ENCODE measurements around the gene MED19. TPM values are rescaled to one million over a fixed set of nuclear protein-coding genes. Genes with fewer than 3 reads are reported as not detected.
A peak's percentile ranks its signal among the peaks of the same experiment; 100 is the strongest.

The MED19 gene
- total and polyA plus RNA-seq, 2 donors from 2014 or later: 15.2 to 26.1 TPM

DNA sequence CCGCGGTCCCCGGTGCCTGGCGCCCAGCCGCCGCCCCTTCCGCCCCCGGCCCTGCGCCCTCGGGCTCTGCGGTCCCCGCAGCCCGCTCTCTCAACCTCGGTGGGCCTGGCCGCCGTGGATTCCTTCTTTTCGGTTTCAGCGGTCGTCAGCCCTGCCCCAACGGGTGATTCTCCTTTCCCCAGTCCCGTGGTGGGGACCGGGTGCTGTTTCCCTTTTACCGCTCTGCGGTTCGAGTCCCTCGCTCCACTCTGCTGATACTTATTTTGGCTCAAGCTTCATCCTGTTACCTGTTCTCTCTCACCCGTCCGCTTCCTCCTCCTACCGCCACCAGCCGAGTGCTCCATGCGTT is 43.6 kb downstream of the MED19 start:
- Histone ChIP-seq H3K4me3 (ENCODE audit: low read length in 3 of 3) (peak overlapping the region; percentile 83 to 98 (median 86)), H3K4me1 (ENCODE audit: control insufficient read depth in 2 of 3, insufficient read depth in 2 of 3, low read depth in 1 of 3, low read length in 3 of 3) (peaks cover 0 to 18% (median 15%) of the 10 kb centered on the region in 3 donors), H3K27ac (ENCODE audit: low read depth in 2 of 2, low read length in 2 of 2) (peak overlapping the region; percentile 97), H3K27me3 (ENCODE audit: control insufficient read depth, insufficient read depth, low read length) (no peaks in the 10 kb centered on the region), H3K36me3 (ENCODE audit: control insufficient read depth in 2 of 3, insufficient read depth in 3 of 3, low read length in 3 of 3) (peaks cover 3 to 13% (median 6%) of the 10 kb centered on the region in 3 donors), H3K9me3 (ENCODE audit: control insufficient read depth in 2 of 3, insufficient read depth in 1 of 3, low read length in 3 of 3) (no peaks in the 10 kb centered on the region), H3K9ac (ENCODE audit: low read length in 3 of 3) (peak overlapping the region; percentile 42 to 82 (median 64))
- intact Hi-C loops (cut with DNase I): no loop called here
- no peak for FAIRE-seq
- DNase-seq: no peak
- TF ChIP-seq, protein P1, sequence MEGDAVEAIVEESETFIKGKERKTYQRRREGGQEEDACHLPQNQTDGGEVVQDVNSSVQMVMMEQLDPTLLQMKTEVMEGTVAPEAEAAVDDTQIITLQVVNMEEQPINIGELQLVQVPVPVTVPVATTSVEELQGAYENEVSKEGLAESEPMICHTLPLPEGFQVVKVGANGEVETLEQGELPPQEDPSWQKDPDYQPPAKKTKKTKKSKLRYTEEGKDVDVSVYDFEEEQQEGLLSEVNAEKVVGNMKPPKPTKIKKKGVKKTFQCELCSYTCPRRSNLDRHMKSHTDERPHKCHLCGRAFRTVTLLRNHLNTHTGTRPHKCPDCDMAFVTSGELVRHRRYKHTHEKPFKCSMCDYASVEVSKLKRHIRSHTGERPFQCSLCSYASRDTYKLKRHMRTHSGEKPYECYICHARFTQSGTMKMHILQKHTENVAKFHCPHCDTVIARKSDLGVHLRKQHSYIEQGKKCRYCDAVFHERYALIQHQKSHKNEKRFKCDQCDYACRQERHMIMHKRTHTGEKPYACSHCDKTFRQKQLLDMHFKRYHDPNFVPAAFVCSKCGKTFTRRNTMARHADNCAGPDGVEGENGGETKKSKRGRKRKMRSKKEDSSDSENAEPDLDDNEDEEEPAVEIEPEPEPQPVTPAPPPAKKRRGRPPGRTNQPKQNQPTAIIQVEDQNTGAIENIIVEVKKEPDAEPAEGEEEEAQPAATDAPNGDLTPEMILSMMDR (IDR thresholded peaks at IDR 0.05; ENCODE audit: borderline replicate concordance, extremely low read depth, insufficient read depth): no peak

DNA sequence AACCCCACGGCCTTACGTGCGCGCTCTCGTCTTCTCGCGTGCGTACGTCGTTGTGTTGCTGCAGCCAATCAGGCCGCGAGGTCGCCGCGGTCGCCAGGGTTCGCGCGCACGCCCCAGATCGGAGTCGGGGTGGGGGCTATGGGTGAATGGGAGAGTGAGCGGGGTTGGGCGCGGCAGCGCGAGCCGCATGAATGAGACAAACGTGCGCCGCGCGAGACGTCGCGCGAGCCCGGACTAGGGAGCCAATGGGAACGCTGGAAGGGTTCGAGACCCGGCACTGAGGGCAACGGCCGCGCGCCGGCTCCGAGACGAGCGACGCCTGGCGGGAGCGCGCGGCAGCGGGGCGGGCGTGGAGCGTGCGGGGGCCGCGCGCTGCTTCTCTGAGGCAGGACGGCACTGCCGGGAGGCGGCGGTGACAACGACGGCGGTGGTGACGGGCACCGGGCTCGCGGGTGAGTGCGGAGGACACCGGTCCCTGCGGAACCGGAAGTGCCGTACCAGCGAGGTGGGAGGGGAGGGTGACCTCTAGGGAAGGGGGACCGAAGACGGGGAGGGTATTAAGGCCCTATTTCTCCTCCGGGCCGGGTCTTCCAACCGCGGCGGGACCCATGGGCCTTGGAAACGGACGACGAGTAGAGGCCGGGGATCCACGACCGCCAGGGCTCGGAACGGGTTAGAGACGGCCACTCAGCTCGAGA is 44.1 kb downstream of the MED19 start, which contains the start of gene ZDHHC5:
Gene ZDHHC5, plus strand, starts transcription at position 379 of the 698 bp plus-strand sequence. CDS start 4,977 bp downstream, outside the sequence.
- peak within 1 kb of the TSS; percentile 83 to 98 (median 86) for H3K4me3 ChIP-seq (ENCODE audit: low read length in 3 of 3)
- H3K27ac ChIP-seq (ENCODE audit: low read depth in 2 of 2, low read length in 2 of 2): peak within 1 kb of the TSS; percentile 97
- intact Hi-C loops (cut with DNase I): no loop called here
- FAIRE-seq: peak; percentile 66
- peak in 4 of 5 donors; percentile 99 to 100 (median 100) for DNase-seq
- peak within 1 kb of the TSS; percentile 82 to 98 (median 97) for H3K9ac ChIP-seq (ENCODE audit: low read length in 3 of 3)
- no peaks in the 10 kb centered on the region for H3K27me3 ChIP-seq (ENCODE audit: control insufficient read depth, insufficient read depth, low read length)
- H3K4me1 ChIP-seq (ENCODE audit: control insufficient read depth in 2 of 3, insufficient read depth in 2 of 3, low read depth in 1 of 3, low read length in 3 of 3): peaks cover 0 to 18% (median 15%) of the 10 kb centered on the region in 3 donors
- H3K9me3 ChIP-seq (ENCODE audit: control insufficient read depth in 2 of 3, insufficient read depth in 1 of 3, low read length in 3 of 3): no peaks in the 10 kb centered on the region
- TF ChIP-seq, protein P1 (IDR thresholded peaks at IDR 0.05; ENCODE audit: borderline replicate concordance, extremely low read depth, insufficient read depth): peak; percentile 46
- peaks cover under 1 to 8% (median 3%) of the 10 kb centered on the region in 3 donors for H3K36me3 ChIP-seq (ENCODE audit: control insufficient read depth in 2 of 3, insufficient read depth in 3 of 3, low read length in 3 of 3)

GRCh38 chr11:57667117-57667735 is 44.8 kb downstream of the MED19 start:
- Histone ChIP-seq H3K4me1 (ENCODE audit: control insufficient read depth in 2 of 3, insufficient read depth in 2 of 3, low read depth in 1 of 3, low read length in 3 of 3) (peaks cover 0 to 16% (median 15%) of the 10 kb centered on the region in 3 donors), H3K27ac (ENCODE audit: low read depth in 2 of 2, low read length in 2 of 2) (peak overlapping the region; percentile 97), H3K9ac (ENCODE audit: low read length in 3 of 3) (peak overlapping the region; percentile 78 to 98 (median 97)), H3K9me3 (ENCODE audit: control insufficient read depth in 2 of 3, insufficient read depth in 1 of 3, low read length in 3 of 3) (no peaks in the 10 kb centered on the region), H3K36me3 (ENCODE audit: control insufficient read depth in 2 of 3, insufficient read depth in 3 of 3, low read length in 3 of 3) (peaks cover 3 to 7% (median 3%) of the 10 kb centered on the region in 3 donors), H3K27me3 (ENCODE audit: control insufficient read depth, insufficient read depth, low read length) (no peaks in the 10 kb centered on the region), H3K4me3 (ENCODE audit: low read length in 3 of 3) (peak overlapping the region; percentile 76 to 98 (median 86))
- intact Hi-C loops (cut with DNase I): no loop called here
- FAIRE-seq (peak; percentile 86), DNase-seq (peak; percentile 97 to 100 (median 99))
- TF ChIP-seq, protein P1 (IDR thresholded peaks at IDR 0.05; ENCODE audit: borderline replicate concordance, extremely low read depth, insufficient read depth): no peak

Data from kidney (tissue), 14 donors.